ENCODE data around the gene ZIC4. TPM values are rescaled to one million over a fixed set of nuclear protein-coding genes. Genes with fewer than 3 reads are reported as not detected.

Gene ZIC4
- total and polyA plus RNA-seq, 10 of the 15 experiments (the other 5 are each of a cell fraction or from before 2014, with no cell fraction given) = not detected

GRCh38 chr3:147396712-147397046, 9.7 kb downstream of the ZIC4 start (continued):
- no peak for TF ChIP-seq ZBTB40 (IDR thresholded peaks at IDR 0.05; ENCODE audit: borderline replicate concordance)
- TF ChIP-seq IRF3 (IDR thresholded peaks at IDR 0.05) = no peak
- no peak for TF ChIP-seq CEBPZ (IDR thresholded peaks at IDR 0.05; ENCODE audit: low read depth, low read length)
- TF ChIP-seq CREM (IDR thresholded peaks at IDR 0.05; ENCODE audit: low read depth) = no peak

Data from GM12878 (cell line).